Sigmoid colon (tissue), 3 donors: Measurements from ENCODE around the gene GMPS.

ENCODE experiments used
- POLR2A ChIP-seq, 2 donors: fragments of 450-650 bp; IDR thresholded peaks; one replicate each; pipeline ENCODE4 v1.6.1; 2016; ENCODE audit warnings: antibody characterized with exemption in 2 of 2, mild to moderate bottlenecking in 2 of 2, moderate library complexity in 2 of 2
- TF ChIP-seq, protein P1 (sequence below), 4 experiments: fragments of 450-650 bp in 3 of 4; fragments of 200-600 bp in 1 of 4; IDR thresholded peaks; one replicate each; pipeline ENCODE4 v1.5.1; 2016 to 2019; ENCODE audit warnings: antibody characterized with exemption in 4 of 4, mild to moderate bottlenecking in 3 of 4, moderate library complexity in 2 of 4

DNA sequence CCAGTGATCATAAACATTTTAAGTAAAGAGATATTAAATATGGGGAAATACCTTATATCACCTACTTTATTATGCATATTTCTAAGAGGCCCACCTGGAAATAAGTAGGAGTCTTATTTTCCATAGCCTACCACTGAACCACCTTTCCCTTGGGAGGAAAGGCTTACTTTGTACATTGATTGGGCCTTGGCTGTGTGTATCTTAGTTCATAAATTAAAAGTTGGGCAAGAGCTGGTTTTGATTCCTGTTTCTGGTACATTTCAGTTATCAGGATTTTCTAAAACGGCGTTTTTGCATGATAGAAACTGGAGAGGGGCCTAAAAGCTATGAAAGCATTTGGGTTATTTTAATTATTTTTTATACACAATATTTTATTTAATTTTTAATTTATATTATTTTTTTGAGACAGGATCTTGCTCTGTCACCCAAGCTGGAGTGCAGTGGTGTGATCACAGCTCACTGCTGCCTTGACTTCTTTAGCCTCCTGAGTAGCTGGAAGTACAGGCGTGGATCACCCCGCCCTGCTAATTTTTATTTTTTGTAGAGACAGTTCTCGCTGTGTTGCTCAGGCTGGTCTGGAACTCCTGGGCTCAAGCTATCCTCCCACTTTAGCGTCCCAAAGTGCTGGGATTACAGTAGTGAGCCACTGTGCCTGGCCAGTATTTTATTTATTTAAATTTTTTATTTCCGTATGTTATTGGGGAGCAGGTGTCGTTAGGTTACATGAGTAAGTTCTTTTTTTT, 2.6 kb downstream of the GMPS start:
- TF ChIP-seq, protein P1, sequence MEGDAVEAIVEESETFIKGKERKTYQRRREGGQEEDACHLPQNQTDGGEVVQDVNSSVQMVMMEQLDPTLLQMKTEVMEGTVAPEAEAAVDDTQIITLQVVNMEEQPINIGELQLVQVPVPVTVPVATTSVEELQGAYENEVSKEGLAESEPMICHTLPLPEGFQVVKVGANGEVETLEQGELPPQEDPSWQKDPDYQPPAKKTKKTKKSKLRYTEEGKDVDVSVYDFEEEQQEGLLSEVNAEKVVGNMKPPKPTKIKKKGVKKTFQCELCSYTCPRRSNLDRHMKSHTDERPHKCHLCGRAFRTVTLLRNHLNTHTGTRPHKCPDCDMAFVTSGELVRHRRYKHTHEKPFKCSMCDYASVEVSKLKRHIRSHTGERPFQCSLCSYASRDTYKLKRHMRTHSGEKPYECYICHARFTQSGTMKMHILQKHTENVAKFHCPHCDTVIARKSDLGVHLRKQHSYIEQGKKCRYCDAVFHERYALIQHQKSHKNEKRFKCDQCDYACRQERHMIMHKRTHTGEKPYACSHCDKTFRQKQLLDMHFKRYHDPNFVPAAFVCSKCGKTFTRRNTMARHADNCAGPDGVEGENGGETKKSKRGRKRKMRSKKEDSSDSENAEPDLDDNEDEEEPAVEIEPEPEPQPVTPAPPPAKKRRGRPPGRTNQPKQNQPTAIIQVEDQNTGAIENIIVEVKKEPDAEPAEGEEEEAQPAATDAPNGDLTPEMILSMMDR (IDR thresholded peaks at IDR 0.05): no peak
- no peak for TF ChIP-seq POLR2A (IDR thresholded peaks at IDR 0.05)
